ENCODE measurements around the gene FKBP1C. TPM values are rescaled to one million over a fixed set of nuclear protein-coding genes. Genes with fewer than 3 reads are reported as not detected.

The FKBP1C gene
- total and polyA plus RNA-seq, 2 experiments from 2014 or later: 0.47 to 0.80 TPM

DNA sequence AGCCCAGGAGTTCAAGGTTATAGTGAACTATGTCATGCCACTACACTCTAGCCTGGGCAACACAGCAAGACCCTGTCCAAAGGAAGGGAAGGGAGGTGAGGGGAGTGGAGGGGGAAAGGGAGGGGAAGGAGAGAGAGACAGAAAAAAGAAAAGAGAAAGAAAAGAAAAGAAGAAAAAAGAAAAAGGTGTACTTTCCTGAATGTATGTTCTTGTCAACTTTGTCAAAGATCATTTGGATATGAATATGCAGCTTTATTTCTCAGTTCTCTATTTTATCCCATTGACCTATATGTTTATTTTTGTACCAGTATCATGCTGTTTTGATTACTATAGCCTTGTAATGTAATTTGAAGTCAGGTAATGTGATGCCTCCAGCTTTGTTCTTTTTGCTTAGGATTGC, 30.9 kb upstream of the FKBP1C start:
- Histone ChIP-seq H3K9me3 (ENCODE audit: low read depth) (no peaks in the 10 kb centered on the region), H4K20me1 (ENCODE audit: insufficient read depth, poor library complexity, severe bottlenecking) (no peaks in the 10 kb centered on the region), H3K27ac (no peak overlapping the region), H3K36me3 (replicated peaks; ENCODE audit: insufficient read depth, low read depth) (no peaks in the 10 kb centered on the region), H3K9me2 (replicated peaks; ENCODE audit: insufficient read depth) (no peaks in the 10 kb centered on the region), H3K4me3 (no peak overlapping the region), H3K4me1 (ENCODE audit: insufficient read depth) (no peaks in the 10 kb centered on the region), H3K27me3 (no peaks in the 10 kb centered on the region), H3K79me2 (no peaks in the 10 kb centered on the region), H3K4me2 (no peak overlapping the region), H2AFZ (no peak overlapping the region)
- no peak for DNase-seq (ENCODE audit: low spot score)
- TF ChIP-seq, protein P1, sequence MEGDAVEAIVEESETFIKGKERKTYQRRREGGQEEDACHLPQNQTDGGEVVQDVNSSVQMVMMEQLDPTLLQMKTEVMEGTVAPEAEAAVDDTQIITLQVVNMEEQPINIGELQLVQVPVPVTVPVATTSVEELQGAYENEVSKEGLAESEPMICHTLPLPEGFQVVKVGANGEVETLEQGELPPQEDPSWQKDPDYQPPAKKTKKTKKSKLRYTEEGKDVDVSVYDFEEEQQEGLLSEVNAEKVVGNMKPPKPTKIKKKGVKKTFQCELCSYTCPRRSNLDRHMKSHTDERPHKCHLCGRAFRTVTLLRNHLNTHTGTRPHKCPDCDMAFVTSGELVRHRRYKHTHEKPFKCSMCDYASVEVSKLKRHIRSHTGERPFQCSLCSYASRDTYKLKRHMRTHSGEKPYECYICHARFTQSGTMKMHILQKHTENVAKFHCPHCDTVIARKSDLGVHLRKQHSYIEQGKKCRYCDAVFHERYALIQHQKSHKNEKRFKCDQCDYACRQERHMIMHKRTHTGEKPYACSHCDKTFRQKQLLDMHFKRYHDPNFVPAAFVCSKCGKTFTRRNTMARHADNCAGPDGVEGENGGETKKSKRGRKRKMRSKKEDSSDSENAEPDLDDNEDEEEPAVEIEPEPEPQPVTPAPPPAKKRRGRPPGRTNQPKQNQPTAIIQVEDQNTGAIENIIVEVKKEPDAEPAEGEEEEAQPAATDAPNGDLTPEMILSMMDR (IDR thresholded peaks at IDR 0.05; ENCODE audit: poor library complexity): no peak
- no peak for TF ChIP-seq EZH2 (IDR thresholded peaks at IDR 0.05; ENCODE audit: borderline replicate concordance)
- no peak for TF ChIP-seq EZH2phosphoT487 (IDR thresholded peaks at IDR 0.05; ENCODE audit: low read depth, severe bottlenecking, unreplicated experiment)

DNA sequence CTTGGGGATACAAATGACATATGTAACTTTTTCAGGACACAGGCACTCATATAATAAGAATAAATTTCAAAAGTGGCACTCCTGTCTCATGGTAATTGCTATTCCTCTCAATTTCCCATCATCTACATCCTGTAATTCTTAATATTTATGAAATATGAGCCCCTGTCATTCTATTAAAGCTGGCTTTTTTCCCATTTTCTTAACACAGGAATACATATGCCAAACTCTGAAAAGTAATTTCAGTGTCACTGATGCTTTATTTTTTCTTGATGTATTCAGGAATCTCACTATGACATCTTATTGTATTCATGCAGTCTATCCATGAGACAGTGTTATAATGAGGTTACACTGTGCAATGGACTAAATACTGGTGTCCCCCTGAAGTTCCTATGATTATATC, 24.3 kb upstream of the FKBP1C start:
- DNase-seq (ENCODE audit: low spot score): no peak
- H4K20me1 ChIP-seq (ENCODE audit: insufficient read depth, poor library complexity, severe bottlenecking): no peaks in the 10 kb centered on the region
- H3K4me2 ChIP-seq: no peak overlapping the region
- no peaks in the 10 kb centered on the region for H3K27me3 ChIP-seq
- H3K9me2 ChIP-seq (replicated peaks; ENCODE audit: insufficient read depth): no peaks in the 10 kb centered on the region
- no peaks in the 10 kb centered on the region for H3K36me3 ChIP-seq (replicated peaks; ENCODE audit: insufficient read depth, low read depth)
- no peaks in the 10 kb centered on the region for H3K79me2 ChIP-seq
- no peak overlapping the region for H3K27ac ChIP-seq
- TF ChIP-seq EZH2phosphoT487 (IDR thresholded peaks at IDR 0.05; ENCODE audit: low read depth, severe bottlenecking, unreplicated experiment) (no peak), EZH2 (IDR thresholded peaks at IDR 0.05; ENCODE audit: borderline replicate concordance) (no peak)
- TF ChIP-seq, protein P1 (IDR thresholded peaks at IDR 0.05; ENCODE audit: poor library complexity): no peak
- no peak overlapping the region for H2AFZ ChIP-seq
- H3K4me3 ChIP-seq: no peak overlapping the region
- H3K9me3 ChIP-seq (ENCODE audit: low read depth): no peaks in the 10 kb centered on the region
- H3K4me1 ChIP-seq (ENCODE audit: insufficient read depth): no peaks in the 10 kb centered on the region

DNA sequence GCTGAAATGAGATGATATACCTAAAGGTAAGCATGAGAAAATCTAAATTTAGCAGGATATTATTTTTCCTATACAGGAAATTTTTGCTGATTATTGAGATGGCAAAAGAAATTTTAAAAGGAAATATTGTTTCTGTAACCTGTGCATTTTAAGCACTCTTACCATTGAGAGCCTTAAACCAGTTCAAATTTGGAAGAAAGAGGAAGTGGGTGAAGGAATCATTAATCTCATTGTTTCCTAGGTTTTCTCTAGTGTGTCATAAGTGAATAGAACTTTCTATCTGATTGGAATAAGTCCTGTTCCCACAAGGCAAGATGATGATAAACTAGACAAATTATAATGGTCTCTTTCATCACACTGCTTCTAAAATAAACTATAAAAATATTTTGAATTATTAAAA, 22.4 kb upstream of the FKBP1C start:
- Histone ChIP-seq H3K9me2 (replicated peaks; ENCODE audit: insufficient read depth) (no peaks in the 10 kb centered on the region), H3K4me3 (no peak overlapping the region), H3K27ac (no peak overlapping the region), H3K9me3 (ENCODE audit: low read depth) (no peaks in the 10 kb centered on the region), H3K4me2 (no peak overlapping the region), H3K27me3 (no peaks in the 10 kb centered on the region), H4K20me1 (ENCODE audit: insufficient read depth, poor library complexity, severe bottlenecking) (no peaks in the 10 kb centered on the region), H3K36me3 (replicated peaks; ENCODE audit: insufficient read depth, low read depth) (no peaks in the 10 kb centered on the region), H2AFZ (no peak overlapping the region), H3K4me1 (ENCODE audit: insufficient read depth) (no peaks in the 10 kb centered on the region), H3K79me2 (no peaks in the 10 kb centered on the region)
- TF ChIP-seq EZH2phosphoT487 (IDR thresholded peaks at IDR 0.05; ENCODE audit: low read depth, severe bottlenecking, unreplicated experiment) (no peak), EZH2 (IDR thresholded peaks at IDR 0.05; ENCODE audit: borderline replicate concordance) (no peak)
- TF ChIP-seq, protein P1 (IDR thresholded peaks at IDR 0.05; ENCODE audit: poor library complexity): no peak
- no peak for DNase-seq (ENCODE audit: low spot score)

DNA sequence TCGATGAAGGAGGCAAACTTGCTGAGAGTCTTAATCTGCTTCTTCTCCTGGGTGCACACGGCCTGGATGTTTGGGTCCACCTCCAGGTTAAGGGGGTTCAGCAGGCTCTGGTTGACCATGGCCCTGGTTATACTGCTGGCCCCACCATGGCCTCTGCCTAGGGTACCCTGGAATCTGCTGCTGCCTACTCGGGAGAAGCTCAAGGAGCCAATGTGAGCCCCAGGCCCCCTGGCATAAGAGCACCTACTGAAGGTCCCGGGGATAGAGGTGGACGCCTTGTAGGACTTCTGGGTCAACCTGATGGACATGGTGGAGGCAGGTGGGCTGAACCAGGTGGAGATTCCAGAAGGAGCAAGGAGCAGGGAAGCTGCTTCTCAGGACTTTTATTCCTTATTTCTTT, 17.9 kb upstream of the FKBP1C start:
- no peaks in the 10 kb centered on the region for H3K79me2 ChIP-seq
- H3K4me2 ChIP-seq: no peak overlapping the region
- WGBS (ENCODE audit: low lambda C conversion rate, missing lambda C conversion rate): 91% methylated on average over 5 of the region's 5 CpGs
- no peaks in the 10 kb centered on the region for H4K20me1 ChIP-seq (ENCODE audit: insufficient read depth, poor library complexity, severe bottlenecking)
- H3K4me1 ChIP-seq (ENCODE audit: insufficient read depth): no peaks in the 10 kb centered on the region
- no peaks in the 10 kb centered on the region for H3K27me3 ChIP-seq
- H2AFZ ChIP-seq: no peak overlapping the region
- H3K36me3 ChIP-seq (replicated peaks; ENCODE audit: insufficient read depth, low read depth): no peaks in the 10 kb centered on the region
- TF ChIP-seq EZH2 (IDR thresholded peaks at IDR 0.05; ENCODE audit: borderline replicate concordance) (no peak), EZH2phosphoT487 (IDR thresholded peaks at IDR 0.05; ENCODE audit: low read depth, severe bottlenecking, unreplicated experiment) (no peak)
- TF ChIP-seq, protein P1 (IDR thresholded peaks at IDR 0.05; ENCODE audit: poor library complexity): no peak
- no peak for DNase-seq (ENCODE audit: low spot score)
- no peaks in the 10 kb centered on the region for H3K9me3 ChIP-seq (ENCODE audit: low read depth)
- no peak overlapping the region for H3K4me3 ChIP-seq
- no peaks in the 10 kb centered on the region for H3K9me2 ChIP-seq (replicated peaks; ENCODE audit: insufficient read depth)
- no peak overlapping the region for H3K27ac ChIP-seq
